Left renal cortex interstitium (tissue), 4 donors: ENCODE measurements around the gene TCF19. TPM values are rescaled to one million over a fixed set of nuclear protein-coding genes. Genes with fewer than 3 reads are reported as not detected.
"Not testable (repeated sequence)": the region's sequence is repeated elsewhere in the genome, so short reads cannot be mapped to it uniquely, and the experiment has no call there.

Experiments
- DNase-seq, 4 donors: peaks; one replicate each; pipeline ENCODE4 v3.0.0-alpha.2; 2013; ENCODE audit warnings: low read depth in 4 of 4, low spot score in 2 of 4, missing footprints in 1 of 4
- polyA plus RNA-seq, 4 donors: library from polyadenylated mRNA; unstranded; fragments of 120-200 nt; gene quantifications; one replicate each; pipeline ENCODE4 v1.2.1, GENCODE V29; 2013; ENCODE audit not compliant: insufficient read length in 4 of 4

TCF19 gene
- polyA plus RNA-seq, 4 donors = 17.1 to 20.8 (median 18.8) TPM

- no peak for DNase-seq
These were observed 20.0 kb downstream of the TCF19 start for GRCh38 chr6:31178143-31179041.

- DNase-seq = no peak
These were observed 20.6 kb downstream of the TCF19 start for GRCh38 chr6:31179042-31179386.

- no peak for DNase-seq
These were observed 21.5 kb downstream of the TCF19 start for GRCh38 chr6:31179896-31180295.

GRCh38 chr6:31180500-31180899 lies 22.1 kb downstream of the TCF19 start:
- peak in 1 of 4 donors; percentile 54 for DNase-seq

GRCh38 chr6:31183287-31183686 lies 24.9 kb downstream of the TCF19 start:
- not testable (repeated sequence) for DNase-seq

- not testable (repeated sequence) for DNase-seq
These were observed 25.5 kb downstream of the TCF19 start for GRCh38 chr6:31183859-31184258.

- not testable (repeated sequence) for DNase-seq
These were observed 27.3 kb downstream of the TCF19 start for GRCh38 chr6:31185695-31186051.

GRCh38 chr6:31186052-31186734 lies 27.8 kb downstream of the TCF19 start:
- no peak for DNase-seq

GRCh38 chr6:31187780-31188194 lies 29.4 kb downstream of the TCF19 start:
- DNase-seq = no peak

GRCh38 chr6:31189223-31189622 lies 30.8 kb downstream of the TCF19 start:
- DNase-seq = not testable (repeated sequence)

GRCh38 chr6:31190488-31190887 lies 32.1 kb downstream of the TCF19 start:
- DNase-seq = no peak

- DNase-seq = peak in 1 of 4 donors; percentile 65
These were observed 34.2 kb downstream of the TCF19 start for GRCh38 chr6:31192431-31193105.

GRCh38 chr6:31193206-31193605 lies 34.8 kb downstream of the TCF19 start:
- DNase-seq = no peak

- DNase-seq = no peak
These were observed 35.9 kb downstream of the TCF19 start for GRCh38 chr6:31194061-31194834.

GRCh38 chr6:31195308-31195979 lies 37.1 kb downstream of the TCF19 start:
- not testable (repeated sequence) for DNase-seq

GRCh38 chr6:31196251-31197022 lies 38.0 kb downstream of the TCF19 start:
- DNase-seq = not testable (repeated sequence)

- peak; percentile 59 to 66 (median 60) for DNase-seq
These were observed 39.3 kb downstream of the TCF19 start for GRCh38 chr6:31197559-31198305.

GRCh38 chr6:31199105-31199452 lies 40.7 kb downstream of the TCF19 start:
- DNase-seq = not testable (repeated sequence)
